GM12878 (cell line): Measurements from ENCODE around the gene RAD51B.

ENCODE experiments used
- BCL11A ChIP-seq: IDR thresholded peaks from 2 replicates; pipeline ENCODE4 v1.6.1; 2011; ENCODE audit warnings: low read depth, low read length
- CBFB ChIP-seq: IDR thresholded peaks from 2 replicates; pipeline ENCODE4 v1.6.1; 2016; ENCODE audit warnings: antibody characterized with exemption, low read depth
- CBX3 ChIP-seq: fragments of 200-600 bp; sonication (generic); IDR thresholded peaks from 2 replicates; pipeline ENCODE4 v1.6.1; 2016; ENCODE audit warnings: low read depth, borderline replicate concordance
- GABPA ChIP-seq: IDR thresholded peaks from 2 replicates; pipeline ENCODE4 v1.6.1; 2014; ENCODE audit warnings: antibody characterized with exemption, low read depth, mild to moderate bottlenecking, inconsistent platforms
- POLR2A ChIP-seq: IDR thresholded peaks from 2 replicates; pipeline ENCODE4 v1.6.1; 2011; ENCODE audit warnings: low read depth, mild to moderate bottlenecking, low read length
- STAT3 ChIP-seq: IDR thresholded peaks from 2 replicates; pipeline ENCODE4 v1.6.1; 2011; ENCODE audit warnings: low read depth, low read length, improper control_type of control experiment
- TCF7 ChIP-seq: IDR thresholded peaks from 2 replicates; pipeline ENCODE4 v1.6.1; 2014; ENCODE audit warnings: antibody characterized with exemption, borderline replicate concordance
- ZNF274 ChIP-seq: IDR thresholded peaks from one replicate; pipeline ENCODE4 v1.8.0; 2011; ENCODE audit not compliant: insufficient read length, insufficient read depth
- TF ChIP-seq, protein P1 (sequence below), 3 experiments: IDR thresholded peaks in 2 of 3; conservative IDR thresholded peaks in 1 of 3; 2 replicates each; pipeline ENCODE4 v1.5.1; 2011; ENCODE audit warnings: low read depth in 3 of 3, low read length in 3 of 3, mild to moderate bottlenecking in 3 of 3, control low read depth in 2 of 3, moderate library complexity in 2 of 3, inconsistent platforms in 1 of 3, mixed read lengths in 1 of 3; ENCODE audit not compliant: control insufficient read depth in 2 of 3, insufficient read depth in 1 of 3; ENCODE audit errors: extremely low read depth in 1 of 3
- TF ChIP-seq, protein P2 (sequence below): fragments of 450-650 bp; IDR thresholded peaks from 2 replicates; pipeline ENCODE4 v1.6.1; 2017; ENCODE audit warnings: mild to moderate bottlenecking
- TF ChIP-seq, protein P3 (sequence below): IDR thresholded peaks from 2 replicates; pipeline ENCODE4 v1.6.1; 2012; ENCODE audit warnings: low read length, inconsistent platforms

DNA sequence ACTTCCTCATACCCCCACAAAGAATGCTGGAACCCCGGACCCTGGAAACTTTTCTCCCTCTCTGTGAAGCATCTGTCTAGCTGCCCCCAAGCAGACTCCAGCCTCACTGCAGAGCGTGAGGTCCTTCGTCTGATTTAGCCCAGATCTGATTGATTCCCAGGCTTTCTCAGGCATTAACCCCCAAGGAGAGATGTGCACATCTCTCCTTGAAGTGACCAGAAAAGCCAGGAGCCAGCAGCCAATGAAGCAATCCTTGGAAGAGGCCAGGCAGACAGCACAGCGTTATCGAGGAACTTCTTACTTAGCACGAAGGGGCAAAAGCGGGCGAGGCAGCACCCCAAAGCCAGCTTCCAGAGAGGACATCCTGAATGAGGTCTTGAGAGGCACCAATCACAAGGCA is 872.6 kb downstream of the RAD51B start:
- TF ChIP-seq POLR2A (no peak), GABPA (no peak), ZNF274 (no peak), CBFB (no peak), STAT3 (no peak), BCL11A (no peak), TCF7 (no peak), CBX3 (no peak)
- TF ChIP-seq, protein P1, sequence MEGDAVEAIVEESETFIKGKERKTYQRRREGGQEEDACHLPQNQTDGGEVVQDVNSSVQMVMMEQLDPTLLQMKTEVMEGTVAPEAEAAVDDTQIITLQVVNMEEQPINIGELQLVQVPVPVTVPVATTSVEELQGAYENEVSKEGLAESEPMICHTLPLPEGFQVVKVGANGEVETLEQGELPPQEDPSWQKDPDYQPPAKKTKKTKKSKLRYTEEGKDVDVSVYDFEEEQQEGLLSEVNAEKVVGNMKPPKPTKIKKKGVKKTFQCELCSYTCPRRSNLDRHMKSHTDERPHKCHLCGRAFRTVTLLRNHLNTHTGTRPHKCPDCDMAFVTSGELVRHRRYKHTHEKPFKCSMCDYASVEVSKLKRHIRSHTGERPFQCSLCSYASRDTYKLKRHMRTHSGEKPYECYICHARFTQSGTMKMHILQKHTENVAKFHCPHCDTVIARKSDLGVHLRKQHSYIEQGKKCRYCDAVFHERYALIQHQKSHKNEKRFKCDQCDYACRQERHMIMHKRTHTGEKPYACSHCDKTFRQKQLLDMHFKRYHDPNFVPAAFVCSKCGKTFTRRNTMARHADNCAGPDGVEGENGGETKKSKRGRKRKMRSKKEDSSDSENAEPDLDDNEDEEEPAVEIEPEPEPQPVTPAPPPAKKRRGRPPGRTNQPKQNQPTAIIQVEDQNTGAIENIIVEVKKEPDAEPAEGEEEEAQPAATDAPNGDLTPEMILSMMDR (IDR thresholded peaks at IDR 0.05 in 2 of 3, conservative IDR thresholded peaks at IDR 0.05 in 1 of 3; ENCODE audit: control insufficient read depth in 2 of 3, extremely low read depth in 1 of 3, insufficient read depth in 1 of 3, low read depth in 3 of 3, low read length in 3 of 3), result no peak
- TF ChIP-seq, protein P2, sequence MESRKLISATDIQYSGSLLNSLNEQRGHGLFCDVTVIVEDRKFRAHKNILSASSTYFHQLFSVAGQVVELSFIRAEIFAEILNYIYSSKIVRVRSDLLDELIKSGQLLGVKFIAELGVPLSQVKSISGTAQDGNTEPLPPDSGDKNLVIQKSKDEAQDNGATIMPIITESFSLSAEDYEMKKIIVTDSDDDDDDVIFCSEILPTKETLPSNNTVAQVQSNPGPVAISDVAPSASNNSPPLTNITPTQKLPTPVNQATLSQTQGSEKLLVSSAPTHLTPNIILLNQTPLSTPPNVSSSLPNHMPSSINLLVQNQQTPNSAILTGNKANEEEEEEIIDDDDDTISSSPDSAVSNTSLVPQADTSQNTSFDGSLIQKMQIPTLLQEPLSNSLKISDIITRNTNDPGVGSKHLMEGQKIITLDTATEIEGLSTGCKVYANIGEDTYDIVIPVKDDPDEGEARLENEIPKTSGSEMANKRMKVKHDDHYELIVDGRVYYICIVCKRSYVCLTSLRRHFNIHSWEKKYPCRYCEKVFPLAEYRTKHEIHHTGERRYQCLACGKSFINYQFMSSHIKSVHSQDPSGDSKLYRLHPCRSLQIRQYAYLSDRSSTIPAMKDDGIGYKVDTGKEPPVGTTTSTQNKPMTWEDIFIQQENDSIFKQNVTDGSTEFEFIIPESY, result no peak
- TF ChIP-seq, protein P3, sequence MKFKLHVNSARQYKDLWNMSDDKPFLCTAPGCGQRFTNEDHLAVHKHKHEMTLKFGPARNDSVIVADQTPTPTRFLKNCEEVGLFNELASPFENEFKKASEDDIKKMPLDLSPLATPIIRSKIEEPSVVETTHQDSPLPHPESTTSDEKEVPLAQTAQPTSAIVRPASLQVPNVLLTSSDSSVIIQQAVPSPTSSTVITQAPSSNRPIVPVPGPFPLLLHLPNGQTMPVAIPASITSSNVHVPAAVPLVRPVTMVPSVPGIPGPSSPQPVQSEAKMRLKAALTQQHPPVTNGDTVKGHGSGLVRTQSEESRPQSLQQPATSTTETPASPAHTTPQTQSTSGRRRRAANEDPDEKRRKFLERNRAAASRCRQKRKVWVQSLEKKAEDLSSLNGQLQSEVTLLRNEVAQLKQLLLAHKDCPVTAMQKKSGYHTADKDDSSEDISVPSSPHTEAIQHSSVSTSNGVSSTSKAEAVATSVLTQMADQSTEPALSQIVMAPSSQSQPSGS, result no peak
